Adrenal gland (tissue), 5 donors: ENCODE results near the gene VEPH1.

ENCODE experiments used
- POLR2A ChIP-seq, 2 donors: fragments of 450-650 bp; IDR thresholded peaks; one replicate each; pipeline ENCODE4 v1.6.1; 2017; ENCODE audit warnings: antibody characterized with exemption in 2 of 2, mild to moderate bottlenecking in 2 of 2, moderate library complexity in 1 of 2
- TF ChIP-seq, protein P1 (sequence below), 6 experiments: fragments of 450-650 bp in 4 of 6; fragments of 200-600 bp in 2 of 6; sonication (generic) in 1 of 6; IDR thresholded peaks; 1 replicate in 5 of 6; 2 replicates in 1 of 6; pipeline versions ENCODE4 v1.5.1 to v1.8.0; 2016 to 2021; ENCODE audit warnings: antibody characterized with exemption in 6 of 6, mild to moderate bottlenecking in 2 of 6, moderate library complexity in 1 of 6
- donor health status: DM: no; HTN: no; CAD: no.

GRCh38 chr3:157373783-157374182, 129.4 kb downstream of the VEPH1 start:
- no peak for TF ChIP-seq POLR2A (IDR thresholded peaks at IDR 0.05)
- TF ChIP-seq, protein P1, sequence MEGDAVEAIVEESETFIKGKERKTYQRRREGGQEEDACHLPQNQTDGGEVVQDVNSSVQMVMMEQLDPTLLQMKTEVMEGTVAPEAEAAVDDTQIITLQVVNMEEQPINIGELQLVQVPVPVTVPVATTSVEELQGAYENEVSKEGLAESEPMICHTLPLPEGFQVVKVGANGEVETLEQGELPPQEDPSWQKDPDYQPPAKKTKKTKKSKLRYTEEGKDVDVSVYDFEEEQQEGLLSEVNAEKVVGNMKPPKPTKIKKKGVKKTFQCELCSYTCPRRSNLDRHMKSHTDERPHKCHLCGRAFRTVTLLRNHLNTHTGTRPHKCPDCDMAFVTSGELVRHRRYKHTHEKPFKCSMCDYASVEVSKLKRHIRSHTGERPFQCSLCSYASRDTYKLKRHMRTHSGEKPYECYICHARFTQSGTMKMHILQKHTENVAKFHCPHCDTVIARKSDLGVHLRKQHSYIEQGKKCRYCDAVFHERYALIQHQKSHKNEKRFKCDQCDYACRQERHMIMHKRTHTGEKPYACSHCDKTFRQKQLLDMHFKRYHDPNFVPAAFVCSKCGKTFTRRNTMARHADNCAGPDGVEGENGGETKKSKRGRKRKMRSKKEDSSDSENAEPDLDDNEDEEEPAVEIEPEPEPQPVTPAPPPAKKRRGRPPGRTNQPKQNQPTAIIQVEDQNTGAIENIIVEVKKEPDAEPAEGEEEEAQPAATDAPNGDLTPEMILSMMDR (IDR thresholded peaks at IDR 0.05), result no peak
